Activated T-cell treated with anti-CD3 and anti-CD28 coated beads for 24 hours (primary cell): ENCODE data around the gene B4GAT1.
"Not testable (repeated sequence)": the region's sequence is repeated elsewhere in the genome, so short reads cannot be mapped to it uniquely, and the experiment has no call there.

Source experiments
- DNase-seq: peaks from one replicate; pipeline ENCODE4 v3.0.0-alpha.2; 2020; ENCODE audit warnings: low read depth

Gene B4GAT1

DNA sequence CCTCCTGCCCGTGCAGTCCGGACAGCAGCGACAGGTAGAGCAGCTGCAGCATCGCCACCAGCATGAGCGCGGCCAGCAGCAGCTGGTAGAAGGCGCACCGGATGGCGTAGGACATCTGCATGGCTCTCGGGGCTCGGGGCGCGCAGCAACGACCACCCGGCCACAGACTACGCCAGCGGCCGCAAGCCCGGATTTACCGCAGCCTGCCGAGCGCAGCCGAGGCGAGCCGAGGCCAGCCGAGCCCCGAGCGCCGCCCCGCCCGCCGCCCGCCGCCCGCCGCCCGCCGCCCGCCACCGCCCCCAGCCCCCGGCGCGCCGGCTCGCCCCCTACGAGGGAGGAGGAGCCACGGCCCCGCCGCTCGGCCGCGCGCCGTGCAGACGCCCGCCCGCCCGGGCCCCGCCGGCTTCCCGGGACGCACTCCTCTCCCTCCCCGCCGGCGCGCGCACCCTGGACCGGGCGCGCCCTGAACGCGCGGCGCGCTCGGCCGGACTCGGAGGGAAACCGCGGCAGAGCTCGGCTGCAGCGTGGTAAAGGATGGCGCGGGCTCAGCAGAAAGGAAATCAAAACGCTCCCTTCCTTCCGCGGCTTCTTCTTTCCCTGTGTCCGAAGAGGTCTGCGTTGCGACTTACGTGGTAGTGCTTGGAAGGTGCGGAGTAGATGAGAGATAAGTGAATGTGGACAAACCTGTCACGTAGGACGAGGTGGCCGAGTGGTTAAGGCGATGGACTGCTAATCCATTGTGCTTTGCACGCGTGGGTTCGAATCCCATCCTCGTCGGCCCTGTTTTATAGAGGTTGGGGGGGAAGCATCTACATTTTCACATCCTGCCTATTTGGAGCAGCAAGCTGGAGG lies at the start of gene B4GAT1:
Gene B4GAT1 (minus strand): TSS at position 205 of the 852 bp plus-strand sequence. CDS start 84 bp downstream, at position 121.
- peak; percentile 85 for DNase-seq

DNA sequence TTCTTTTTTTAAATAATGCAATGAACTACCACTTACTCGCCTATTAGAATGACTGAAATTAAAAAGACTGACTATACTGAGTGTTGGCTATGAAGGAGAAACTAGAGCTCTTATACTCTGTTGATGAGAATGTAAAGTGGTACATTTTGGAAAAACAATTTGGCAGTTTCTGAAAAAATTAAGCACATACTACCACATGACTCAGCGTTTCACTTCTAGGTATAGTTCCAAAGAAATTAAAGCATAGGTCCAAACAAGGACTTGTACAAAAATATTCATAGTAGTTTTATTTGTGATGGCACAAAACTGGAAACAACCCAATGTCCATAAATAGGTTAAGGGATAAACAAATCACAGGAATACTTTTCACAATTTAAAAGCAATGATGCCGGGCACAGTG lies 46.5 kb upstream of the B4GAT1 start:
- DNase-seq, result no peak

DNA sequence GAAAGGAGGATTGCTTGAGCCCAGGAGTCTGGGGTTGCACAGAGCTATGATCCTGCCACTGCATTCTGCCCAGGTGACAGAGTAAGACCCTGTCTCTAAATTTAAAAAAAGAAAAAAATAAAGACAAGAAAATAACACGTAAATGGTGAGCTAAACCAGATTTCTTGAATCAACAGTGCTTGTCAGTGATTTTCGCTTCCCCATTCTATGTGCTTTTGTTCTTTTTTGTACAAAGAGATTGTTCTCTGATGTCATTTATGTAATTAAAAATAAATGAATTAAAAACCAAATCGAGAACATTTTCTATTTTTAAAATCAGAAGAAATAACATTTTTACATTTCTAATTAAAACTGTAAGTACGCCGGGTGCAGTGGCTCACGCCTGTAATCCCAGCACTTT lies 43.9 kb upstream of the B4GAT1 start:
- DNase-seq, result no peak

DNA sequence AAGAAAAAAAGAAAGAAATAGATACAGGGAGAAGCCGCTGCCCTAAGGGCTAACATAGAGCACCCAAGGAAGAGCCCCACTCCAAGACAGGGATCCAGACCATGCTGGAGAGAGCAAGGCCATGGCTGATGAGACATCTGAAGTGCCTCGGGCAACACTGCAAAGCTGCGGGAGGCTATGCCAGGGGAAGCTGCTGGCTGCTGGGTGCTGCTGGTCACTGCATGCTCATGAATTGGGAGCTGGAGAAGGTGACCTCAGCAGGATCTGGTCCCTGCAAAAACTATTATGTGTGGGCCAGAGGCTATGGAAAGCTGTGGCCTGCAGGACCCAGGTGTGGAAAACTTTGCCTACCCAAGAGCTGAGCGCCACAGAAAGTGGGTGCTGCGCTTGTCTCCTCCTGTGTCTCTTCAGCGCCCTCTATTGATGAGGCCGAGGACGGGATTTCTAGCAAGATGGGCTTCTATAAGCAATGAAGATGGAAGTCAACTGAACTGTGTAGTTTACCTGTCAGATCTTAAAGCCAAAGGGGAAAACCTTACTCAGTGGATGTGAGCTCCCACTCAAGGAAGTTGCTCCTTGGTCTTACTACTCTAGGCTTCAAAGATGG lies 41.5 kb upstream of the B4GAT1 start:
- DNase-seq, result peak; percentile 54

DNA sequence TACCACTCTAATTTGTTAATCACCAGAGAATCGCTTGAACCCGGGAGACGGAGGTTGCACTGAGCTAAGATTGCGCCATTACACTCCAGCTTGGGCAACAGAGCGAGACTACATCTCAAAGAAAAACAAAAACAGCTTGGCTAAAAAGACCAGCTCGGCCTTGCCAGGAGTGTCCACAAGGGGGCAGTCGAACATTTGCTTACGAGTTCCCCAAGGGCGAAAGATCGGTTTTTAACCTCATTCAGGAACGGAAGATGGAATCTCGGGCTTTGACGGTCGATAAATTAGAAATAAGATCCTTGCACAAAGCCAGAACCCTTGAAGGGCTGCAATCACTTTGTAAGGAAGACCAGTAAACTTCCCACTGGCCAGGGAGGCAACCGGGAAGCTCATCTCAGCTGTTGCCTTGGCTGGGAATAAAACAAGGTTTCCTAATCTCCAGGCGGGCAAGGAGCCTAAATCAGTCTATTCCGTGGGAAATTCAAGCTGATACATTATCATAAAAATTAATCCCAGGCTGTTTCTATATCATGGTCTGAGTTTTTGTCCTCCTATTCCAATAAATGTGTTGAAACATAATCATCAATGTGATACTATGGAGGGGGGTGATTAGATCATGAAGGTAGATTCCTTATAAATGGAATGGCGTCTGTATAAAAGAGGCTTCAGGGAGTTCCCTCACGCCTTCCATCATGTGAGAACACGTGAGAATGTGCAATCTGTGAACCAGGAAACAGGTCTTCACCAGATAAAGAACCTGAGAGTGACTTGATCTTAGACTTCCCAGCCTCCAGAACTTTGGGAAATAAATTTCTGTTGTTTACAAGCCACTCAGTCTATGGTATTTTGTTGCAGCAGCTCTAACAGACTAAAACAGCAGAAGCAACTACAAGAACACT lies 39.0 kb upstream of the B4GAT1 start:
- DNase-seq, result peak; percentile 75

DNA sequence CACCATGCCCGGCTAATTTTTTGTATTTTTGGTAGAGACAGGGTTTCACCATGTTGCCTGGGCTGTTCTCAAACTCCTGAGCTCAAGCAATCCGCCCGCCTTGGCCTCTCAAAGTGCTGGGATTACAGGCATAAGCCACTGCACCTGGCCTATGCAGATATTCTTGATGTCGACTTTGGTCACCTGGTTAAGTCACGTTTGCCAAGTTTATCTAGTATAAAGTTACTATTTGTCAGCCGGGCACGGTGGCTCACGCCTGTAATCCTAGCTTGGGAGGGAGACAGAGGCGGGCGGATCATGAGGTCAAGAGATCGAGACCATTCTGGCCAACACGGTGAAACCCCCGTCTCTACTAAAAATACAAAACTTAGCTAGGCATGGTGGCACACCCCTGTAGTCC lies 36.9 kb upstream of the B4GAT1 start:
- DNase-seq, result not testable (repeated sequence)

DNA sequence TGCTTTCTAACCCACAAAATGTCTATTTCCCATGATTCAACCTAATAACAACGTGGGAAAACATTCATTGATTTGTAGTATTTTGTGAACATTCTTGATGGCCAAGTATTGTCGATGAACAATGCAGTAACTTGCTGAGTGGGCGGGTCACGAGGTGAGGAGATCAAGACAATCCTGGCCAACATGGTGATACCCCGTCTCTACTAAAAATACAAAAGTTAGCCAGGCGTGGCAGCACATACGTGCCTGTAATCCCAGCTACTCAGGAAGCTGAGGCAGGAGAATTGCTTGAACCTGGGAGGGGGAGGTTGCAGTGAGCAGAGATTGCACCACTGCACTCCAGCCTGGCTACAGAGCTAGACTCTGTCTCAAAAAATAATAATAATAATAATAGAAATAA lies 32.8 kb upstream of the B4GAT1 start:
- DNase-seq, result not testable (repeated sequence)

DNA sequence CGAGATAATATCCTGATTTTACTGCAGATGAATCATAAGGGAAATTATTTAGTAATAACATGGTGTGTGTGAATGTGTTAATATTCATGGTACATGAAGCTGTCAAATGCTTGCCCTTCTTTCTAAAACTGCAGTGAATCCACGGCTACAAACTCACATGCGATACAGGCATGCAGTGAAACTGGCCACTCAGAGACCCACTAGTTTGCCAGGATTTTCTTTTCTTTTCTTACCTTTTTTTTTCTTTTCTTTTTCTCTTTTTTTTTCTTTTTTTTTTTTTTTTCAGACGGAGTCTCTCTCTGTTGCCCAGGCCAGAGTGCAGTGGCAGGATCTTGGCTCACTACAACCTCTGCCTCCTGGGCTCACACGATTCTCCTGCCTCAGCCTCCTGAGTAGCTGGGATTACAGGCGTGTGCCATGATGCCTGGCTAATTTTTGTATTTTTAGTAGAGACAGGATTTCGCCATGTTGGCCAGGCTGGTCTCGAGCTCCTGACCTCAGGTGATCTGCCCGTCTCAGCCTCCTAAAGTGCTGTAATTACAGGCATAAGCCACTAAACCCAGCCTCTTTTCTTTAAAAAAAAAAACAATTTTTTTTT lies 26.4 kb upstream of the B4GAT1 start:
- not testable (repeated sequence) for DNase-seq

DNA sequence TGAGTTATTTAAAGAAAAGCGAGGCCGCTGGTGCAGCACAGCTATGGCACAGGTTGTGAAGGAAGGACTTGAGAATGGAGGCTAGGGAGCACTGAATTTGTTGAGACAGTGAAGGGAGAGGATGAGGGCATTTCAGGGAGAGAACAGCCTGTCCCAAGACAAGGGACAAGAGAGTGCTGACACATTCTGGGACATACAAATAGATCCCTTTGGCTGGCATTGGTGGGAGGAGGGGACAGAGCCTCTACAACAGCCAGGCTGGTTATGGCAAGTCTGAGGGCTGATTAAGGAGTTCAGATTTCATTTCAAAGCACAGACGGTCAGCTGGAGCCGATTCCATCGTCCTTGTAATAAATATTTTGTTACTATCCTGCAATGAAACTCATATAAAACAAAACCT lies 25.8 kb upstream of the B4GAT1 start:
- DNase-seq, result no peak

DNA sequence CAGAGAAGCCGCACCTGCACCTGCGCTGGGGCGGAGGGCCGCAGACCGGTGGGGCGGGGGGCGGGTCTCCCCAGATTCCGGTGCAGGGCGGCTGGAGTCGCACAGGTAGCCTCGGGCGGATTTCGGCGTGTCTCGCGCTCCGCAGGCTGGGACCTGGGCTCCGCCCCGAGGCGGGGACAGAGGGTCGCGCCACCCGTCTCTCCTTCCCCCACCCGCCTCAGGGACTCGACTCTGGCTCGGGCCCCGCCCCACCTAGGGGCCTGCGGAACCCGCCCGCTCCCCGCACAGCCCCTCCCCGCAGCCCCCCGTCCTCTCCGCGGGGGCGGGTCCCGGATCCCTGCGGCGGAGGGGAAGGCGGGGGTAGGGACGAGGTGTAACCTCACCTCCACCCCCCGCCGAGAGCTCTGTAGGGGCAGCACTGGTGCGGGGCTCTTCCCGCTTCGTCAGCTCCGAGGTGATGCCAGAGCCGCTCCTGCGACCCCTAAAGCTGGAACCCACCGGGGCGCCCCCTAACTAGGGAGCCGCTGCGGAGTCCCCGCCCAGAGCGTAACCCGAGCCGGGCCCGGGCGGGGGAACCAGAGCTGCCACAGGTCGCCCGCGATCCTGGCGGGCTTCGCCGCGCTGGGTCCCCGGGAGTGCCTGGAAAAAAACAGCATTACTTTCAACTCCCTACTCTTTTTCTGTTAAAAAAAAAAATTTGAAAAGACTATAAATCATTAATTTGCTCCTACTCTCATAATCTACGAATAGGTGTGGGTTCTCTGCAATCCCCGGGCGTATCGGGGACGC lies 24.4 kb upstream of the B4GAT1 start, which contains the start of gene SLC29A2:
Gene SLC29A2 (minus strand): TSS at position 134 of the 789 bp plus-strand sequence. CDS start 169 bp downstream, outside the sequence.
- DNase-seq, result peak; percentile 70

DNA sequence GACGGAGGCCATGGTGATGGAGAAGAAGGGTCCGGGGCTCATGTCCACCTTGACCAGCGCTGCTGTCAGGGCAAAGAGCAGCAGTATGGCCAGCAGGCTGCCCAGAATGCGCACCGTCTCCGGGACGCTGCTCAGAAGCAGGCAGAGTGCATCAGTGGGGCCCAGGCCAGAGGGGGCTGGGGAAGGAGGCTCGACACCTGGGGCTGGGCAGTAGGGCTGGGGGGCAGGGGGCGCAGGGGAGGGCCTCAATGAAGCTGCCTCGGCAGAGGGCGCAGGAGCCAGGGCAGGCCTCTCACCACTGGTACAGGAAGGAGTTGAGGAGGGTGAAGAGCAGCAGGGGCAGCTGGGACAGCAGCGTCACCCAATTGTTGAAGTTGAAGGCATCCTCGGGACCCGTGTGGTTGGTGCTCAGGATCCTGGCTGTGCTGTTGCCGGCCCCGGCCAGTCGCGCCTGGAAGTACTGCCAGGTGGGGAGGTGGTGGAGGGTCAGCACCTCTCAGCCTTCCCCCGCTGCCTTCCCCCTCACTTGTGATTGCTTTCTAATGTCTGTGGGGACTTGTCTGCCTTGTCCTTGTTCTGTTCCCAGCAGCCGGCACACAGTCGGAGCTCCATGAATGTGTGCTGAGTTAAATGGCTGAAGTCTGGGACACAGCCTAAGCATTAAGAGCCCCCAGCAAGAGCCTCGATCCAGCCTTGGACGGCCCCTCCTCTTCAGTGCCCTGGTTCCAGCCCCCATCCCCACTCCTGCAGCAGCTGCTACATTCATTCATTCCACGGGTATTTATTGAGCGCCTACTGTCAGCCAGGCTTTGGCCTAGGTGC lies 21.9 kb upstream of the B4GAT1 start:
- no peak for DNase-seq

DNA sequence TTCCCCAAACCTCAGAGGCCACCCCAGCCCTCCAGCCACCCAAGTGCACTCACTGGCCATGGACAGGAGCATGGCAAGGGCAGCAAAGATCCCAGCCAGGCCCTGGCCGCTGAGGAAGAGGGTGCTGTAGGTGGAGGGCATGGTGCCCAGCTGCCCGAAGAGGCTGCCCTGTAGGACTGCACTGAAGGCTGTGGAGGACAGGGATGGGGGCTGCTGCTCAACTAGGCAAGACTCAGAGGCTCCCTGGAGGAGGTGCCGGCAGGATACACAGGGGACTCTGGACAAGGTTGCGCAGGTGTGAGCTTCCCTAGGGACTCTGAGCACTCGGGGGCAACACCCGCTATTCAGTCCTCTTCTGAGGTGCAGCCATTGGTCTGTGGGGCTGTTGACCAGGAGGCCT lies 21.1 kb upstream of the B4GAT1 start:
- no peak for DNase-seq

DNA sequence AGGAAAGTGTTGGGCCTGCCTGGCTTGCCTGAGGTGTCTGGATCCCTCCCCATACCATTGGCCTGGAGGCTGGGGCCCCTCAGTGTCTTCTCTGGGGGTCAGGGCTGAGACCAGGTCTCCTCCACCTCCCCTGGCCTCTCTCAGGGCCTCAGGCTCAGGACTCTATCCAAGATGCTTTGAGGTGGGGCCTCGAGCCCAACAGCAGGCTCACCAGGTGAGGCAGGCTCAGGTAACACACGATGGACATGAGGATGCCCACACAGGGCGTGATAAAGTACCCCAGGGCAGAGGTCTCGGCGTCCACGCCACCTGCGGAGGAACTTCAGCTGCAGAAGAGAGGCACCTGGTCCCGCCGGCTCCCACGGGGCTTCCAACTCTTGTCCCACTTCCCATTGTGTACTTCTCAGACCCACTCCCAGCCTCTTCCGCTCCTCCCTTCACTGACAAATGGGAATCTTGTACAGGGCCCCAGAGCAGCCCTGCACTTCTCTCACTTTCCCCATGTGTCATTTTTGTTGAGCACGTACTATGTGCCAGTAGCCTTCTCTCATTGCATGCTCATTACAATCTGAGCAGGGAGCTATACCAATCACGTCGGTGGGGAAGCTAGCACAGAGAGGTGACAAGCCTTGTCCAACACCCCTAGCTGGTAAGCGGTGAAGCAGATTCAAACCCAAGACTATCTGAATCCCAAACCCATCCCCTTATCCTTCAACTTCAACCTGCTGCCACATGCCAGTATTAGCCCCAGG lies 20.3 kb upstream of the B4GAT1 start:
- DNase-seq, result no peak

DNA sequence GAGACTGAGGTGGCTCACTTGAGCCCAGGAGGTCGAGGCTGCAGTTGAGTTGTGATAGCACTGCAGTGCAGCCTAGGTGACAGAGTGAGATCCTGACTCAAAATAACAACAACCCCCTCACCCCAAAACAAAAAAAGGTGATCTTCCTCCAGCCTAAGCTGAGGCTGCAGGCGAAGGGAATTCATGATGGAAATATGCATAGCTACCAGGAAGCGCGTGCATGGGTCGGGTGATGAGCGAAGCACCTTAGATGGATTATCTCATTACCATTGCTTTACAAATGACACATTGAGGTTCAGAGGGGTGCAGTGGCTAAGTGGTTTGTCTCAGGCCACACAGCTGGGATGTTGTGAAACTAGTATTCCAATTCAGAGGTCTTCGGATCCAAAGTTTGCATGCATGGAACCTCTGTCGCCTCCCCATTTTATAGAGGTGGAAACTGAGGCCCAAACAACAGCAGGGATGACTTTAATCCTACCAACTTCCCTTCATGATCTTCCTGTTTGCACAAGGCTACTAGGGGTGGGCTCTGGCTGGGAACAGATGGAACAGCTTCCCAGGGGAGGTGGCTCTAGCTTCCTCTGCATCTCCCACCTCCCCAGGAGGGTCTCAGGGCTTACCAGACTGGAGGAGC lies 19.5 kb upstream of the B4GAT1 start:
- DNase-seq, result no peak

DNA sequence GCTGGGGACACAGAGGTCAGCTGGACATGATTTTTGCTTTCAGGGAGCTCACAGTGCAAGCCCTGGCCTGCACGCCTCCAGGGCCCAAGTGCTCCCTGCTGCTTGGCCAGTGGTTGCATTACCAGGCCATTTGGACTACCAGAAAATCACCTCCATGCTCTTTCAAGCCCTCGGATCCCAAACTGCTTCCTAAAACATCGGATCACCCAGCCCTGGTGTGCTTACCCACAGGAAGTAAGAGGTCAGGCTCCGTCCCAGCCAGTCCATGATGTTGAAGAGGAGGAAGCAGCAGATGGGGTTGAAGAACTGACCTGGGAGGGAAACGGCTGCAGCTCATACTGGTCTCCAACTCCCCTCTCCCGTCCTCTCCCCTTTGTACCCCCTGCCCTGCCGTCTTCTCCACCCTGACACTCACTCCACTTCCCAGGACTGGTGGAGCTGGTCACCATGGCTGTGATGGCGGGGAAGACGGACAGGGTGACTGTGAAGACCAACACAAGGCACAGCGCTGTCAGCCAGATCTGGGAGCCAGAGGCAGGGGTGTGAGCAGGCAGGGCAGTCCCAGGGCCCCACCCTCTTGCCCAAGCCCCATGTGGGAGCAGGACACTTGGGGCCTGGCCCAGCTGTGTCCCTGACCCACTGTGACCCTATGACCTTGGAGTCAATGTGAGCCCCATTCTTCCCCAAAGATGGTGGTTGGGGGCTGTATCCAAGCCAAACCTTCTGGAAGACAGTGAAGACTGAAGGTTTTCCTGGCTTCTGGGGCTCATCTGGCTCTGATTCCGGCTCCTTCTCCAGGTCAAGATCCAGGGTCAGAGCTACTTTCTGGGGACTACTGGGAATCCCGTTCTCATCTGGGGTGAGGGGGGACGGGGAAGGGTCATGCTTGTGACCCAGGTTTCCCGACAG lies 18.5 kb upstream of the B4GAT1 start:
- DNase-seq, result no peak

DNA sequence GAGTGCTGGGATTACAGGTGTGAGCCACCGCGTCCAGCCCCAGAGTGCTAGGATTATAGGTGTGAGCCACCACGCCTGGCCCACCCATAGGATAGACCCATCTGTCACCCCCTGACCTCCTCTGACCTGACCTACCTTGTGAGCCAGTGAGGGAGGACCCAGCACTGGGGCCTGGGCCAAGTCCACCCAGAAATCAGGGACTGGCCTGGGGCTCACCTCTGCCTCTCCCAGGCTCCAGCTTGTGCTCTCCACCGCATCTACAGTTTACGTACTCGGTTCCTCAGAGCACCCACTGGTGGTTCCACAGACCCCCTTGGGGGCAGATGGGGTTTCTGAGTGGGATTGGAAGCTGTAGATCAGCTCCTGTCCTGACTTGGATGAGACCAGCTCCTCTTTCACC lies 17.7 kb upstream of the B4GAT1 start:
- no peak for DNase-seq

DNA sequence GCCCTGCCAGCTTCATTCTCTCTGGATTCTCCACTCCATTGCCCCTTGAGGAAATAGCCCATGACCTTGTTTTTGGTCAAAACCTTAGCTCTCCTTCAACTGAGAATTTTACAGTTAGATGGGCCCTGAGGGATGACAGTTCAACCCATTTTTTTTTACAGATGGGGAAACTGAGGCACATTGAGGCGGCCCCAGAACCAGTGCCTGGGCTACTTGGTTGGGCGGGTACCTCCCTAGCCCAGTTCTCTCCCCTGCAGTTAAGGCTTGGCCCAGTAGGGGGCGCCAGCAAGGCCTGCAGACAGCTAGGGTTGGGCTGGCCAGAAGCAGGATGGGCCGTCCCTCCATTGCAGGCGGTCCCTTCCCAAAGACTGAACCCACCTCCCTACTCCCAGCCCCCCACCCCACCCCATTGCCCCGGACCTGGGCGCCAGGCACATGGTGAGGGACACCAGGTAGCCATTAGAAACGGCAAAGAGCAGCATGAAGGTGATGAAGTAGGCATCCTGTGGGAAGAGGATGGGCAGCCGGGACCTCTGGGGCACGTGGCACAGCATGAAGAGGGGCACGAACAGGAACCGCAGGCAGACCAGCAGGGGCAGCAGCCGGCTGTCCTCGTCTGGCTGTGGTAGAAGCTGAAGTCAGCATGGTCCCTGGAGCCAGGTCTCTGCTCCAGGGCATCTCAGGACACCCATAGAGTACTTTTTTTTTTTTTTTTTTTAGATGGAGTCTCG lies 16.5 kb upstream of the B4GAT1 start:
- peak; percentile 62 for DNase-seq
